ENCODE measurements around the gene F2R.
A peak's percentile ranks its signal among the peaks of the same experiment; 100 is the strongest.

Gene F2R

GRCh38 chr5:76705574-76705973 lies 10.4 kb upstream of the F2R start:
- TF ChIP-seq MYC (IDR thresholded peaks at IDR 0.05; ENCODE audit: low read depth, low read length) (no peak), POLR2A (IDR thresholded peaks at IDR 0.05; ENCODE audit: extremely low read depth, insufficient read length) (no peak)
- TF ChIP-seq, protein P1, sequence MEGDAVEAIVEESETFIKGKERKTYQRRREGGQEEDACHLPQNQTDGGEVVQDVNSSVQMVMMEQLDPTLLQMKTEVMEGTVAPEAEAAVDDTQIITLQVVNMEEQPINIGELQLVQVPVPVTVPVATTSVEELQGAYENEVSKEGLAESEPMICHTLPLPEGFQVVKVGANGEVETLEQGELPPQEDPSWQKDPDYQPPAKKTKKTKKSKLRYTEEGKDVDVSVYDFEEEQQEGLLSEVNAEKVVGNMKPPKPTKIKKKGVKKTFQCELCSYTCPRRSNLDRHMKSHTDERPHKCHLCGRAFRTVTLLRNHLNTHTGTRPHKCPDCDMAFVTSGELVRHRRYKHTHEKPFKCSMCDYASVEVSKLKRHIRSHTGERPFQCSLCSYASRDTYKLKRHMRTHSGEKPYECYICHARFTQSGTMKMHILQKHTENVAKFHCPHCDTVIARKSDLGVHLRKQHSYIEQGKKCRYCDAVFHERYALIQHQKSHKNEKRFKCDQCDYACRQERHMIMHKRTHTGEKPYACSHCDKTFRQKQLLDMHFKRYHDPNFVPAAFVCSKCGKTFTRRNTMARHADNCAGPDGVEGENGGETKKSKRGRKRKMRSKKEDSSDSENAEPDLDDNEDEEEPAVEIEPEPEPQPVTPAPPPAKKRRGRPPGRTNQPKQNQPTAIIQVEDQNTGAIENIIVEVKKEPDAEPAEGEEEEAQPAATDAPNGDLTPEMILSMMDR (IDR thresholded peaks at IDR 0.05; ENCODE audit: low read depth, low read length), result no peak
- TF ChIP-seq, protein P2, sequence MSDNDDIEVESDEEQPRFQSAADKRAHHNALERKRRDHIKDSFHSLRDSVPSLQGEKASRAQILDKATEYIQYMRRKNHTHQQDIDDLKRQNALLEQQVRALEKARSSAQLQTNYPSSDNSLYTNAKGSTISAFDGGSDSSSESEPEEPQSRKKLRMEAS (IDR thresholded peaks at IDR 0.05; ENCODE audit: low read depth, low read length), result no peak
- DNase-seq (ENCODE audit: low read depth), result peak; percentile 39

GRCh38 chr5:76709762-76710161 lies 6.2 kb upstream of the F2R start:
- no peak for DNase-seq (ENCODE audit: low read depth)
- no peak overlapping the region for H3K4me3 ChIP-seq (ENCODE audit: low read depth, low read length)
- TF ChIP-seq, protein P1 (IDR thresholded peaks at IDR 0.05; ENCODE audit: low read depth, low read length), result no peak
- TF ChIP-seq POLR2A (IDR thresholded peaks at IDR 0.05; ENCODE audit: extremely low read depth, insufficient read length), result no peak
- TF ChIP-seq MYC (IDR thresholded peaks at IDR 0.05; ENCODE audit: low read depth, low read length), result no peak
- TF ChIP-seq, protein P2 (IDR thresholded peaks at IDR 0.05; ENCODE audit: low read depth, low read length), result no peak

More at GRCh38 chr5:76705574-76705973, 10.4 kb upstream of the F2R start:
- H3K4me3 ChIP-seq (ENCODE audit: low read depth, low read length), result no peak overlapping the region

DNA sequence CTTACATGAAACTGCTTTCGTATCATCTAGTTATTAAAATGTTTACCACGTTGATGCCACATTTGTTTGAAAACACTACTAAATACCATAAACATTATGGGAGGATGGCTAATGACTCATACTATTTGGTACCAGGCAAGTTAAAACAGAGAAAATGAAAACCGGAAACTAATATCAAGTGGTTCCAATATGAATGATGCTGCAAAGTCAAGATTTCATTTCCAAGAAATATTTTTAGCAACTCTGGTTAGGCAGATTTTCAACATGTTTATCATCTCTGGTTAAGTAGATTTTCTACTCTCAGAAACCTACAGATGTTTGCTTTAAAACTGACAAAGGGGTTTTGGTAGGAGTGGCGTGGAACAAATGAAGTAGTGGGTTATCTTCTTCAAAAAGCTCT lies 4.9 kb upstream of the F2R start:
- H3K4me3 ChIP-seq (ENCODE audit: low read depth, low read length), result no peak overlapping the region
- DNase-seq (ENCODE audit: low read depth), result no peak
- TF ChIP-seq, protein P2 (IDR thresholded peaks at IDR 0.05; ENCODE audit: low read depth, low read length), result no peak
- TF ChIP-seq POLR2A (IDR thresholded peaks at IDR 0.05; ENCODE audit: extremely low read depth, insufficient read length), result no peak
- TF ChIP-seq, protein P1 (IDR thresholded peaks at IDR 0.05; ENCODE audit: low read depth, low read length), result no peak
- no peak for TF ChIP-seq MYC (IDR thresholded peaks at IDR 0.05; ENCODE audit: low read depth, low read length)

DNA sequence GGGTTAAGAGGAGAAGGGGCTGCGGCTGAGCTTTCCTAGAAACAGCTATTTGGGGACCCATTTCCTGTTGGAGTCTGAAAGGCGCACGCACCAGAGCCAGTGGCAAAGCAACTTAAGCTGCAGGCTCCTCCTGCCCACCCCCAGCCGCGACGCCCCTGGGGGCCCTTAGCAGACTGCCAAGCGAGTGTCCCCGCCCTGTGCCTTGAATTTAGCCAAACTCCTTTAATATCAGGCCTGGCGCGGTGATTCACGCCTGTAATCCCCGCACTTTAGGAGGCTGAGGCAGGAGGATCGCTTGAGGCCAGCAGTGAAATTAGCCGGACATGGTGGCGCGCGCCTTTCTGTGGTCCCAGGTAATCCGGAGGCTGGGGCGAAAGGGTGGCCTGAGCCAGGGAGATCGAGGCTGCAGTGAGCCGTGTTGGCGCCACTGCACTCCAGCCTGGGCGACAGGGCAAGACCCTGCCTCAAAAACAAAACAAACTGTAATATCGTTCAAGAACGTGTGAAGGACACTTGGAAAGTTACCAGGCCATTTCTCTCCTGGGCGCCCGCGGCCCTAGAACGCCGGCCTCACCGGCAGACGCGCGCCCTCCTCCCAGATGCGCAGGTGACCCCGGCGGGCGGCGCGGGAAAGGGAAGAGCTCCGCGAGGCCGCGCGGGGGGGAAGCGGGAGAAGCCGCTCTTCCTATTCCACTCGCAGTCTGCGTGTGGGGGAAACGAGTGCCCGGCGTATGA lies 1.0 kb upstream of the F2R start:
- TF ChIP-seq MYC (IDR thresholded peaks at IDR 0.05; ENCODE audit: low read depth, low read length) (no peak), POLR2A (IDR thresholded peaks at IDR 0.05; ENCODE audit: extremely low read depth, insufficient read length) (no peak)
- TF ChIP-seq, protein P1 (IDR thresholded peaks at IDR 0.05; ENCODE audit: low read depth, low read length), result no peak
- TF ChIP-seq, protein P2 (IDR thresholded peaks at IDR 0.05; ENCODE audit: low read depth, low read length), result no peak
- DNase-seq (ENCODE audit: low read depth), result peak; percentile 11
- H3K4me3 ChIP-seq (ENCODE audit: low read depth, low read length), result peak overlapping the region; percentile 46

GRCh38 chr5:76715486-76715735 lies 515 bp upstream of the F2R start:
- TF ChIP-seq MYC (IDR thresholded peaks at IDR 0.05; ENCODE audit: low read depth, low read length) (no peak), POLR2A (IDR thresholded peaks at IDR 0.05; ENCODE audit: extremely low read depth, insufficient read length) (no peak)
- TF ChIP-seq, protein P1 (IDR thresholded peaks at IDR 0.05; ENCODE audit: low read depth, low read length), result no peak
- DNase-seq (ENCODE audit: low read depth), result peak; percentile 56
- H3K4me3 ChIP-seq (ENCODE audit: low read depth, low read length), result peak overlapping the region; percentile 46

All from NB4 (cell line).